ENCODE results near the gene GRM6.

The GRM6 gene

GRCh38 chr5:178981381-178981780 lies 13.7 kb downstream of the GRM6 start:
- no peak for DNase-seq (ENCODE audit: low read depth)
- Histone ChIP-seq H3K4me1 (ENCODE audit: control insufficient read depth, insufficient read depth, low read length) (no peaks in the 10 kb centered on the region), H3K27me3 (replicated peaks; ENCODE audit: control insufficient read depth, insufficient read depth, low read length) (no peaks in the 10 kb centered on the region), H3K4me3 (ENCODE audit: low read length) (no peak overlapping the region), H3K36me3 (ENCODE audit: control insufficient read depth, insufficient read depth, low read length, severe bottlenecking) (no peaks in the 10 kb centered on the region), H3K9ac (ENCODE audit: low read length) (no peak overlapping the region), H3K9me3 (ENCODE audit: control insufficient read depth, low read length) (peaks cover 53% of the 10 kb centered on the region)

- Histone ChIP-seq H3K4me1 (ENCODE audit: control insufficient read depth, insufficient read depth, low read length) (no peaks in the 10 kb centered on the region), H3K36me3 (ENCODE audit: control insufficient read depth, insufficient read depth, low read length, severe bottlenecking) (peaks cover 18% of the 10 kb centered on the region), H3K4me3 (ENCODE audit: low read length) (peak overlapping the region; percentile 44), H3K9me3 (ENCODE audit: control insufficient read depth, low read length) (peaks cover 92% of the 10 kb centered on the region), H3K27me3 (replicated peaks; ENCODE audit: control insufficient read depth, insufficient read depth, low read length) (no peaks in the 10 kb centered on the region), H3K9ac (ENCODE audit: low read length) (no peak overlapping the region)
- DNase-seq (ENCODE audit: low read depth): no peak
These were observed 29.6 kb downstream of the GRM6 start for GRCh38 chr5:178965465-178966055.

GRCh38 chr5:178941361-178941760 lies 53.8 kb downstream of the GRM6 start:
- DNase-seq (ENCODE audit: low read depth): peak; percentile 11
- Histone ChIP-seq H3K4me3 (ENCODE audit: low read length) (peak overlapping the region; percentile 82), H3K9ac (ENCODE audit: low read length) (peak overlapping the region; percentile 68), H3K27me3 (replicated peaks; ENCODE audit: control insufficient read depth, insufficient read depth, low read length) (no peaks in the 10 kb centered on the region), H3K36me3 (ENCODE audit: control insufficient read depth, insufficient read depth, low read length, severe bottlenecking) (no peaks in the 10 kb centered on the region), H3K4me1 (ENCODE audit: control insufficient read depth, insufficient read depth, low read length) (no peaks in the 10 kb centered on the region), H3K9me3 (ENCODE audit: control insufficient read depth, low read length) (peaks cover 88% of the 10 kb centered on the region)

GRCh38 chr5:178940569-178941360 lies 54.4 kb downstream of the GRM6 start, which contains the start of gene ZNF454:
Gene ZNF454 (plus strand): TSS chr5:178941198. CDS start chr5:178942792, 1,594 bp downstream.
- Histone ChIP-seq H3K4me3 (ENCODE audit: low read length) (peak within 1 kb of the TSS; percentile 82), H3K9ac (ENCODE audit: low read length) (peak within 1 kb of the TSS; percentile 74), H3K9me3 (ENCODE audit: control insufficient read depth, low read length) (peaks cover 89% of the 10 kb centered on the region), H3K36me3 (ENCODE audit: control insufficient read depth, insufficient read depth, low read length, severe bottlenecking) (no peaks in the 10 kb centered on the region), H3K4me1 (ENCODE audit: control insufficient read depth, insufficient read depth, low read length) (no peaks in the 10 kb centered on the region), H3K27me3 (replicated peaks; ENCODE audit: control insufficient read depth, insufficient read depth, low read length) (no peaks in the 10 kb centered on the region)
- peak; percentile 85 for DNase-seq (ENCODE audit: low read depth)

- H3K9me3 ChIP-seq (ENCODE audit: control insufficient read depth, low read length): peaks cover 97% of the 10 kb centered on the region
- DNase-seq (ENCODE audit: low read depth): no peak
- H3K4me1 ChIP-seq (ENCODE audit: control insufficient read depth, insufficient read depth, low read length): no peaks in the 10 kb centered on the region
- no peaks in the 10 kb centered on the region for H3K27me3 ChIP-seq (replicated peaks; ENCODE audit: control insufficient read depth, insufficient read depth, low read length)
- peak overlapping the region; percentile 70 for H3K4me3 ChIP-seq (ENCODE audit: low read length)
- H3K36me3 ChIP-seq (ENCODE audit: control insufficient read depth, insufficient read depth, low read length, severe bottlenecking): no peaks in the 10 kb centered on the region
- H3K9ac ChIP-seq (ENCODE audit: low read length): no peak overlapping the region
These were observed 63.0 kb downstream of the GRM6 start for GRCh38 chr5:178931846-178932760.

Data from adipocyte (in vitro differentiated cells).